ENCODE results near the gene FPR1. TPM values are rescaled to one million over a fixed set of nuclear protein-coding genes. Genes with fewer than 3 reads are reported as not detected.

Gene FPR1
- total and polyA plus RNA-seq, 2 of the 8 experiments (the other 6 are each of a cell fraction or from before 2014, with no cell fraction given) = 0.11 TPM; not detected in 1

GRCh38 chr19:51749979-51750378, 1.7 kb downstream of the FPR1 start:
- H3K79me2 ChIP-seq (ENCODE audit: control insufficient read depth in 1 of 2, insufficient read depth in 2 of 2, low read length in 2 of 2) = no peaks in the 10 kb centered on the region
- H4K20me1 ChIP-seq (replicated peaks in 1 of 2; ENCODE audit: control insufficient read depth in 1 of 2, insufficient read depth in 2 of 2, low read length in 2 of 2) = no peaks in the 10 kb centered on the region
- DNase-seq (ENCODE audit: low read depth in 1 of 2, low spot score in 2 of 2) = no peak
- no peak overlapping the region for H3K23ac ChIP-seq (ENCODE audit: insufficient read length)
- H3K36me3 ChIP-seq (ENCODE audit: control insufficient read depth in 2 of 4, insufficient read depth in 4 of 4, low read length in 3 of 4) = no peaks in the 10 kb centered on the region
- H3K4me3 ChIP-seq (ENCODE audit: extremely low read depth in 1 of 4, insufficient read depth in 2 of 4, low read depth in 3 of 4, low read length in 4 of 4) = no peak overlapping the region
- no peak overlapping the region for H3K4me2 ChIP-seq (ENCODE audit: insufficient read depth in 1 of 2, low read depth in 2 of 2, low read length in 2 of 2)
- H2BK20ac ChIP-seq (ENCODE audit: low read length) = no peak overlapping the region
- no peak overlapping the region for H3K9ac ChIP-seq (replicated peaks in 1 of 4; ENCODE audit: extremely low read depth in 1 of 4, low read depth in 3 of 4, low read length in 3 of 4)
- no peak overlapping the region for H3K56ac ChIP-seq (replicated peaks; ENCODE audit: insufficient read length, low read depth, low read length)
- H2BK15ac ChIP-seq (ENCODE audit: low read length) = no peak overlapping the region
- H3K27me3 ChIP-seq (replicated peaks in 1 of 4; ENCODE audit: control insufficient read depth in 3 of 4, extremely low read depth in 1 of 4, insufficient read depth in 3 of 4, low read length in 3 of 4) = 0 out of 7 replicates have a peak, but pooled peaks cover 0 to 2% (median 0%) of the 10 kb centered on the region in 4 experiments
- FAIRE-seq = no peak
- H2BK5ac ChIP-seq (ENCODE audit: low read depth, low read length) = no peak overlapping the region
- H3K4ac ChIP-seq (replicated peaks; ENCODE audit: insufficient read length, low read depth, low read length) = no peak overlapping the region
- 89% methylated on average over 4 of the region's 4 CpGs; no CpG with 5 or more reads in 1 of the 2 experiments for WGBS, 2 experiments (ENCODE audit: extremely low coverage in 1 of 2, insufficient coverage in 1 of 2, insufficient read length in 1 of 2, insufficient replicate concordance in 2 of 2, low coverage in 1 of 2, low lambda C conversion rate in 2 of 2, missing lambda C conversion rate in 1 of 2)
- H3K4me1 ChIP-seq (replicated peaks in 1 of 4; ENCODE audit: control insufficient read depth in 3 of 4, insufficient read depth in 4 of 4, low read length in 3 of 4) = no peaks in the 10 kb centered on the region
- H3K27ac ChIP-seq (ENCODE audit: low read depth, low read length) = no peak overlapping the region
- H4K91ac ChIP-seq (replicated peaks; ENCODE audit: insufficient read length, low read length) = no peak overlapping the region
- H3K18ac ChIP-seq (ENCODE audit: extremely low read depth, low read length) = no peak overlapping the region
- no peak overlapping the region for H2AK5ac ChIP-seq (ENCODE audit: low read depth, low read length)
- TF ChIP-seq TAF7 (optimal IDR thresholded peaks at IDR 0.05; ENCODE audit: borderline replicate concordance, low read depth, low read length) = no peak
- TF ChIP-seq E2F6 (IDR thresholded peaks at IDR 0.05) = no peak
- TF ChIP-seq KDM5A (IDR thresholded peaks at IDR 0.05; ENCODE audit: low read length) = no peak
- TF ChIP-seq SAP30 (IDR thresholded peaks at IDR 0.05; ENCODE audit: insufficient read depth, insufficient replicate concordance, low read length) = no peak
- TF ChIP-seq HDAC2 (IDR thresholded peaks at IDR 0.05; ENCODE audit: borderline replicate concordance in 1 of 2, low read depth in 2 of 2, low read length in 2 of 2) = no peak
- no peak for TF ChIP-seq NANOG (IDR thresholded peaks at IDR 0.05; ENCODE audit: insufficient read depth, low read depth, low read length, poor library complexity, severe bottlenecking)
- no peak for TF ChIP-seq POLR2AphosphoS5 (IDR thresholded peaks at IDR 0.05; ENCODE audit: low read depth, low read length)
- no peak for TF ChIP-seq YY1 (IDR thresholded peaks at IDR 0.05; ENCODE audit: low read depth, low read length)
- no peak for TF ChIP-seq RXRA (IDR thresholded peaks at IDR 0.05; ENCODE audit: insufficient read depth, low read depth, low read length)
- TF ChIP-seq SRF (IDR thresholded peaks at IDR 0.05; ENCODE audit: low read depth, low read length) = no peak
- H2BK120ac ChIP-seq (replicated peaks; ENCODE audit: low read depth, low read length) = no peak overlapping the region
- H4K8ac ChIP-seq (ENCODE audit: extremely low read depth, insufficient read depth, low read length) = no peak overlapping the region
- H2BK12ac ChIP-seq (ENCODE audit: low read depth, low read length) = no peak overlapping the region
- no peaks in the 10 kb centered on the region for H3K79me1 ChIP-seq (ENCODE audit: low read depth, low read length)
- peaks cover 5 to 13% of the 10 kb centered on the region in 2 experiments; a peak in 2 of 4 replicates for H3K9me3 ChIP-seq (ENCODE audit: insufficient read depth in 2 of 2, low read depth in 1 of 2, low read length in 1 of 2)
- no peak overlapping the region for H3K14ac ChIP-seq (ENCODE audit: insufficient read length)
- ChIA-PET CTCF (ENCODE audit: partially characterized antibody) (interaction anchor here (1.2 to 1.4 kb wide), 2 partner anchors 12 to 28 kb away, joined by 3 read pairs; no protein-coding TSS in a partner anchor), POLR2A (ENCODE audit: partially characterized antibody) (no interaction called here)
- no peak overlapping the region for H2AFZ ChIP-seq (ENCODE audit: low read length)
- H3K23me2 ChIP-seq (ENCODE audit: low read depth, low read length) = no peaks in the 10 kb centered on the region
- no peak overlapping the region for H4K5ac ChIP-seq (ENCODE audit: insufficient read length, low read depth, low read length)
